Hepatocyte (in vitro differentiated cells): Measurements from ENCODE around the gene MYCBPAP. TPM values are rescaled to one million over a fixed set of nuclear protein-coding genes. Genes with fewer than 3 reads are reported as not detected.

ENCODE experiments used
- DNase-seq: peaks from one replicate; pipeline ENCODE4 v3.0.0-alpha.2; 2016; ENCODE audit warnings: low spot score
- H2AFZ ChIP-seq: fragments of 200-600 bp; sonication (generic); 2 replicates; pipeline ENCODE4 v1.6.0; 2016; ENCODE audit warnings: antibody characterized with exemption, mild to moderate bottlenecking
- H3K27ac ChIP-seq: fragments of 200-600 bp; sonication (generic); 2 replicates; pipeline ENCODE4 v1.5.1; 2016; ENCODE audit warnings: mild to moderate bottlenecking
- H3K27me3 ChIP-seq: fragments of 200-600 bp; sonication (generic); 2 replicates; pipeline ENCODE4 v1.6.1; 2016
- H3K36me3 ChIP-seq: fragments of 200-600 bp; sonication (generic); replicated peaks from 2 replicates; pipeline ENCODE4 v1.5.1; 2016; ENCODE audit warnings: low read depth; ENCODE audit not compliant: insufficient read depth
- H3K4me1 ChIP-seq: fragments of 200-600 bp; sonication (generic); 2 replicates; pipeline ENCODE4 v1.5.1; 2016; ENCODE audit warnings: mild to moderate bottlenecking, moderate library complexity; ENCODE audit not compliant: insufficient read depth
- H3K4me2 ChIP-seq: fragments of 200-600 bp; sonication (generic); 2 replicates; pipeline ENCODE4 v1.6.0; 2016
- H3K4me3 ChIP-seq: fragments of 200-600 bp; sonication (generic); 2 replicates; pipeline ENCODE4 v1.5.1; 2016; ENCODE audit warnings: mild to moderate bottlenecking
- H3K79me2 ChIP-seq: fragments of 200-600 bp; sonication (generic); 2 replicates; pipeline ENCODE4 v1.6.0; 2017; ENCODE audit warnings: mild to moderate bottlenecking
- H3K9me2 ChIP-seq: fragments of 200-600 bp; sonication (generic); replicated peaks from 2 replicates; pipeline ENCODE4 v1.6.0; 2017; ENCODE audit warnings: mild to moderate bottlenecking; ENCODE audit not compliant: insufficient read depth
- H3K9me3 ChIP-seq: fragments of 200-600 bp; sonication (generic); 2 replicates; pipeline ENCODE4 v1.5.1; 2016; ENCODE audit warnings: low read depth, mild to moderate bottlenecking
- H4K20me1 ChIP-seq: fragments of 200-600 bp; sonication (generic); 2 replicates; pipeline ENCODE4 v1.6.0; 2016; ENCODE audit warnings: mild to moderate bottlenecking; ENCODE audit not compliant: insufficient read depth, poor library complexity, severe bottlenecking
- EZH2 ChIP-seq: fragments of 200-600 bp; sonication (generic); IDR thresholded peaks from 2 replicates; pipeline ENCODE4 v1.6.1; 2016; ENCODE audit warnings: antibody characterized with exemption, mild to moderate bottlenecking, borderline replicate concordance
- EZH2phosphoT487 ChIP-seq: fragments of 200-600 bp; sonication (generic); IDR thresholded peaks from one replicate; pipeline ENCODE4 v1.6.1; 2018; ENCODE audit warnings: antibody characterized with exemption, mild to moderate bottlenecking, low read depth, moderate library complexity; ENCODE audit not compliant: unreplicated experiment, severe bottlenecking
- WGBS: methylation state at CpG from one replicate; pipeline ENCODE4 v1.1.6; 2016; ENCODE audit warnings: low lambda C conversion rate; ENCODE audit errors: missing lambda C conversion rate; 5-methylcytosine and 5-hydroxymethylcytosine counted together
- polyA plus RNA-seq: library from polyadenylated mRNA; unstranded; fragments of >200 nt; fragmentation: Nextera tagmentation; extraction: Ambion mirVana; gene quantifications from 2 replicates; pipeline ENCODE4 v1.2.1, GENCODE V29; 2016
- total RNA-seq: library from RNA; depleted of rRNA; stranded (reverse); fragments of >200 nt; gene quantifications from 2 replicates; pipeline ENCODE4 v1.2.3, GENCODE V29; 2014
- TF ChIP-seq, protein P1 (sequence below): fragments of 200-600 bp; sonication (generic); IDR thresholded peaks from 2 replicates; pipeline ENCODE4 v1.5.1; 2016; ENCODE audit warnings: antibody characterized with exemption, mild to moderate bottlenecking; ENCODE audit not compliant: poor library complexity

The MYCBPAP gene
- total and polyA plus RNA-seq, 2 experiments from 2014 or later = 0.43 to 0.70 TPM

DNA sequence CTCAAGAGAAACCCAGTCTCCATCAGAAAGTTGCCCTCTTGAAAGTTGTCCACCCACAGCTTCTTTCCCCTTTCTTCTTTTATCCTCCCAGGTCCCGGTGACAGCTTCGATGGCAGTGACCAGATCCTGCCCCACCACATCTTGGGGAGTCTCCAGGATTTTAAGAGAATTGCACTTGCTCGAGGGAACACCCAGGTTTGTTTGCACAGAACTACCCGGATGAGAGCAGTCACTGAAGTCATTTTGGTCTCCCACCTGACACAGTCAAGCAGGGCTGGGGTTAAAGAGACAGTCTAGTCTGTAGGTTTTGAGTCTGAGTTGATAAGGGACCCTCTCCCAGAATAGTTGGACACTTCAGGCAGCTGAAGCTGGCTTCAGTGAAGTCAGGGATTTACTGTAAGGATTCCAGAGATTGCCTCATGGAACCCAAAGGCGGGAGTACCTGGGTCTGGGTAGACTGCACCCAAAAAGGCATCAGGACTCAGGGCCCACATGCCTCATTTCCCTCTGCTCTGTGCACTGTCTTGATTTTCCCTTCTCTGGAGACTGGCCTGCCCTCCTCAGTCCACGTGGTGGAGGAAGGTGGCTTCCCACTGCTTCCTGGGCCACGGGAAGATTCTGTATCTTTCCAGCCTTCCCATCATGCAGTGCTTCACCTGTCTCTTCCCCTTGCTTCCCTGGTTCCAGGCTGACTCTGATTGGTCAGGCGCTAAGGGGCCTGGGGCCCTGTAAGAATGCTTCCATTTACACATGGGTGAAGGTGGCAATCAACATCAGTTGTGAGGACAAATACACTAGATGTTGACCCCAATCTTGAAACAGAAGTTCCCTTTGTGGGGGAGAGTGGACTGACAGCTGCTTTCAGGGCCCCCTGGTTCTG, 9.5 kb downstream of the MYCBPAP start:
- TF ChIP-seq, protein P1, sequence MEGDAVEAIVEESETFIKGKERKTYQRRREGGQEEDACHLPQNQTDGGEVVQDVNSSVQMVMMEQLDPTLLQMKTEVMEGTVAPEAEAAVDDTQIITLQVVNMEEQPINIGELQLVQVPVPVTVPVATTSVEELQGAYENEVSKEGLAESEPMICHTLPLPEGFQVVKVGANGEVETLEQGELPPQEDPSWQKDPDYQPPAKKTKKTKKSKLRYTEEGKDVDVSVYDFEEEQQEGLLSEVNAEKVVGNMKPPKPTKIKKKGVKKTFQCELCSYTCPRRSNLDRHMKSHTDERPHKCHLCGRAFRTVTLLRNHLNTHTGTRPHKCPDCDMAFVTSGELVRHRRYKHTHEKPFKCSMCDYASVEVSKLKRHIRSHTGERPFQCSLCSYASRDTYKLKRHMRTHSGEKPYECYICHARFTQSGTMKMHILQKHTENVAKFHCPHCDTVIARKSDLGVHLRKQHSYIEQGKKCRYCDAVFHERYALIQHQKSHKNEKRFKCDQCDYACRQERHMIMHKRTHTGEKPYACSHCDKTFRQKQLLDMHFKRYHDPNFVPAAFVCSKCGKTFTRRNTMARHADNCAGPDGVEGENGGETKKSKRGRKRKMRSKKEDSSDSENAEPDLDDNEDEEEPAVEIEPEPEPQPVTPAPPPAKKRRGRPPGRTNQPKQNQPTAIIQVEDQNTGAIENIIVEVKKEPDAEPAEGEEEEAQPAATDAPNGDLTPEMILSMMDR = no peak
- TF ChIP-seq EZH2phosphoT487 = no peak
- no peak for TF ChIP-seq EZH2
- Histone ChIP-seq H3K4me2 (no peak overlapping the region), H3K9me2 (no peaks in the 10 kb centered on the region), H3K9me3 (no peaks in the 10 kb centered on the region), H3K27me3 (no peaks in the 10 kb centered on the region), H3K4me3 (no peak overlapping the region), H3K36me3 (no peaks in the 10 kb centered on the region), H3K27ac (no peak overlapping the region), H3K79me2 (no peaks in the 10 kb centered on the region), H4K20me1 (no peaks in the 10 kb centered on the region), H2AFZ (no peak overlapping the region), H3K4me1 (peaks cover 11% of the 10 kb centered on the region)
- no peak for DNase-seq
- WGBS = 83% methylated on average over 8 of the region's 8 CpGs

DNA sequence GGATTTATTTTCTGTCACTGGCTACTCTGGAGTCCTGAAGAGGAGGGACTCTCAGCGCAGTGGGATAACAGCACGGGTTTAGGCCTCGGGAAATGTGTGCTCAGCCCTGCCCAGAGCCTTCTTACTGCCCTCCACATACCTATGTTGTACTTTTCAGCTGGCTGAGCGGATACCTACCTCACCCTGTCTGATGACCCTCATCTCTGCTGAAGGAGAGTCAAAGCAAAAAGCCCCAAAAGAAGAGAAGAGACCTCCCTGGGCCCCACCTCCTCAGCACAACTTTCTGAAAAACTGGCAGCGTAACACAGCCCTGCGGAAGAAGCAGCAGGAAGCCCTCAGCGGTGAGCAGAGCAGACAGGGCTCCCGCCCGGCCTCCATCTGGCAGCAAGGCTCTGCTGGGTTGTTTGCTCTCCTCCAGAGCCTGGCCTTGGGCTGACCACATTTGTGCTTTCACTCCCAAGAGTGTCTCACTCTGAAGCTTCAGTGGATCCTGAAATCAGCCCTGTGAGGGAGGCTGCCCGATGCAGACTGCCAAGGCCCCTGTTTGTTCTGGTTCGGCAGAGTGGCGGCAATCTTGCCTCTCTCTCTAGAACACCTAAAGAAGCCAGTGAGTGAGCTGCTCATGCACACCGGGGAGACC, 10.3 kb downstream of the MYCBPAP start:
- no peak overlapping the region for H3K4me2 ChIP-seq
- no peak overlapping the region for H2AFZ ChIP-seq

DNA sequence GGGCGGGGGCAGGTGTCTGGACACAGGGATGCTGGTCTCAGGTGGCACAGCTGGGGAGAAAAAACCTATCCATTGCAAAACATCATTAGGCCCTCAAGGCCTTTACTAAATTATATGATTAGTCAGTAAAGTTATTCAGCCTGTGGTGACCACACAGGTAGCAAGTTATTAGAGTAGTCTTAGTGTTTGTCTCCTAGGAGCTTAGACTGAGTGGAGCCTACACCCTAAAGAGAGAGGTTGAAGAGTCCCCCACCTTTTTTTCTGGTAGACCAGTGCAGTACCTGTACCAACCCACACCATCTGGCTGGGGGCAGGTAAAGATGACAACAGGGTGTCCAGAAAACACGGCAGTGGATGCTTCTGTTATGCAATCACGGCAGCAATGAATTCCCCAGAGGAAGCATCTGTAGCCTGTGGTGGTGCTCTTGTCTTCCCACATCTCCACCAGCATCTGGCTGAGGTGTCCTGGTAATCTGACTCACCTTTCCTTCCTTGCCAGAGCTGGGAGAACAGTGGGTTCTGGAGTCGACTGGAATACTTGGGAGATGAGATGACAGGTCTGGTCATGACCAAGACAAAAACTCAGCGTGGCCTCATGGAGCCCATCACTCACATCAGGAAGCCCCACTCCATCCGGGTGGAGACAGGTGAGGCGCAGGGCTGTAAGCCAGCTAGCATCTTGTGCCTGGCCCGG, 11.0 kb downstream of the MYCBPAP start:
- H3K9me3 ChIP-seq = no peaks in the 10 kb centered on the region
- TF ChIP-seq EZH2 (no peak), EZH2phosphoT487 (no peak)
- TF ChIP-seq, protein P1 = no peak
- peaks cover 10% of the 10 kb centered on the region for H3K4me1 ChIP-seq
- no peaks in the 10 kb centered on the region for H3K9me2 ChIP-seq
- H3K36me3 ChIP-seq = no peaks in the 10 kb centered on the region
- no peak overlapping the region for H3K27ac ChIP-seq
- no peaks in the 10 kb centered on the region for H3K79me2 ChIP-seq
- H3K4me3 ChIP-seq = no peak overlapping the region
- no peaks in the 10 kb centered on the region for H4K20me1 ChIP-seq
- H3K27me3 ChIP-seq = no peaks in the 10 kb centered on the region
- no peak overlapping the region for H3K4me2 ChIP-seq
- 85% methylated on average over 8 of the region's 8 CpGs for WGBS
- no peak for DNase-seq
- H2AFZ ChIP-seq = no peak overlapping the region

More for the DNA sequence above, 10.3 kb downstream of the MYCBPAP start:
- no peak overlapping the region for H3K4me3 ChIP-seq
- no peak overlapping the region for H3K27ac ChIP-seq
- H3K9me3 ChIP-seq = no peaks in the 10 kb centered on the region
- 79% methylated on average over 13 of the region's 13 CpGs for WGBS
- H3K36me3 ChIP-seq = no peaks in the 10 kb centered on the region
- H3K9me2 ChIP-seq = no peaks in the 10 kb centered on the region
- no peaks in the 10 kb centered on the region for H4K20me1 ChIP-seq
- H3K4me1 ChIP-seq = peaks cover 11% of the 10 kb centered on the region
- H3K79me2 ChIP-seq = no peaks in the 10 kb centered on the region
- no peaks in the 10 kb centered on the region for H3K27me3 ChIP-seq
- TF ChIP-seq EZH2 (no peak), EZH2phosphoT487 (no peak)
- TF ChIP-seq, protein P1 = no peak
- DNase-seq = no peak
